ENCODE results near the gene FAM3C. TPM values are rescaled to one million over a fixed set of nuclear protein-coding genes. Genes with fewer than 3 reads are reported as not detected.

The FAM3C gene
- total and polyA plus RNA-seq, 2 experiments from 2014 or later: 33.9 to 60.3 TPM

DNA sequence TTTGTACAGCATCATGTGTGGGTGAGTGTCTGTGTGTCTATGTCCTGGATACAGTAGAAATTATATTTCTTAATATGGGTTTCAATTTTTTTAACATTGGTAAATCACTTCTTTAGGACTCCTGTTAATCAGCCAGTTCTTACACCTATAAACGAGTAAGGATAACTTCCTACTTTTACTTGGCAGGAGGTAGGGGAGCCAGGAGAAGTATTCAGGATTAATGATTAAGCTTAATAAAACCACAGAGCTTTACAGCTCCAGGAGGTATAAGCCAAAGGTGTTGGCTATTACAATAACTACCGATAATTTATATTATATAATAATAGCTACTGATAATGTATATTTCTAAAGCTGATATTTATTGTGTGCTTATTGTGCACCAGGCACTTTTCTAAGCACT, 1.7 kb upstream of the FAM3C start:
- TF ChIP-seq POLR2AphosphoS5 (IDR thresholded peaks at IDR 0.05; ENCODE audit: low read depth) (no peak), ZNF331 (CRISPR knock-in tag; IDR thresholded peaks at IDR 0.05; ENCODE audit: low read depth) (no peak), JUNB (IDR thresholded peaks at IDR 0.05; ENCODE audit: unreplicated experiment) (no peak), NANOG (IDR thresholded peaks at IDR 0.05; ENCODE audit: borderline replicate concordance) (no peak), EZH2phosphoT487 (IDR thresholded peaks at IDR 0.05; ENCODE audit: unreplicated experiment) (no peak), ZNF114 (CRISPR knock-in tag; IDR thresholded peaks at IDR 0.05) (no peak), CREB1 (CRISPR knock-in tag; IDR thresholded peaks at IDR 0.05; ENCODE audit: low read depth) (no peak), EZH2 (IDR thresholded peaks at IDR 0.05; ENCODE audit: low read depth, unreplicated experiment) (no peak)
- TF ChIP-seq, protein P1, sequence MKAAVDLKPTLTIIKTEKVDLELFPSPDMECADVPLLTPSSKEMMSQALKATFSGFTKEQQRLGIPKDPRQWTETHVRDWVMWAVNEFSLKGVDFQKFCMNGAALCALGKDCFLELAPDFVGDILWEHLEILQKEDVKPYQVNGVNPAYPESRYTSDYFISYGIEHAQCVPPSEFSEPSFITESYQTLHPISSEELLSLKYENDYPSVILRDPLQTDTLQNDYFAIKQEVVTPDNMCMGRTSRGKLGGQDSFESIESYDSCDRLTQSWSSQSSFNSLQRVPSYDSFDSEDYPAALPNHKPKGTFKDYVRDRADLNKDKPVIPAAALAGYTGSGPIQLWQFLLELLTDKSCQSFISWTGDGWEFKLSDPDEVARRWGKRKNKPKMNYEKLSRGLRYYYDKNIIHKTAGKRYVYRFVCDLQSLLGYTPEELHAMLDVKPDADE (IDR thresholded peaks at IDR 0.05): no peak
- TF ChIP-seq, protein P2, sequence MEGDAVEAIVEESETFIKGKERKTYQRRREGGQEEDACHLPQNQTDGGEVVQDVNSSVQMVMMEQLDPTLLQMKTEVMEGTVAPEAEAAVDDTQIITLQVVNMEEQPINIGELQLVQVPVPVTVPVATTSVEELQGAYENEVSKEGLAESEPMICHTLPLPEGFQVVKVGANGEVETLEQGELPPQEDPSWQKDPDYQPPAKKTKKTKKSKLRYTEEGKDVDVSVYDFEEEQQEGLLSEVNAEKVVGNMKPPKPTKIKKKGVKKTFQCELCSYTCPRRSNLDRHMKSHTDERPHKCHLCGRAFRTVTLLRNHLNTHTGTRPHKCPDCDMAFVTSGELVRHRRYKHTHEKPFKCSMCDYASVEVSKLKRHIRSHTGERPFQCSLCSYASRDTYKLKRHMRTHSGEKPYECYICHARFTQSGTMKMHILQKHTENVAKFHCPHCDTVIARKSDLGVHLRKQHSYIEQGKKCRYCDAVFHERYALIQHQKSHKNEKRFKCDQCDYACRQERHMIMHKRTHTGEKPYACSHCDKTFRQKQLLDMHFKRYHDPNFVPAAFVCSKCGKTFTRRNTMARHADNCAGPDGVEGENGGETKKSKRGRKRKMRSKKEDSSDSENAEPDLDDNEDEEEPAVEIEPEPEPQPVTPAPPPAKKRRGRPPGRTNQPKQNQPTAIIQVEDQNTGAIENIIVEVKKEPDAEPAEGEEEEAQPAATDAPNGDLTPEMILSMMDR (conservative IDR thresholded peaks at IDR 0.05; ENCODE audit: low read depth in 2 of 2): no peak
- Histone ChIP-seq H3K4me3 (no peak overlapping the region), H3K27ac (ENCODE audit: low read depth) (no peak overlapping the region), H3K9me2 (ENCODE audit: insufficient read depth) (no peaks in the 10 kb centered on the region), H3K36me3 (ENCODE audit: insufficient read depth) (no peaks in the 10 kb centered on the region), H3K27me3 (ENCODE audit: insufficient read depth) (no peaks in the 10 kb centered on the region), H3K4me1 (ENCODE audit: insufficient read depth) (peaks cover 12% of the 10 kb centered on the region), H3F3A (replicated peaks; ENCODE audit: low read depth) (no peaks in the 10 kb centered on the region), H3K4me2 (no peak overlapping the region), H4K20me1 (replicated peaks; ENCODE audit: insufficient read depth) (0 out of 2 replicates have a peak, but pooled peaks cover 3% of the 10 kb centered on the region), H2AFZ (no peak overlapping the region), H3K79me2 (replicated peaks; ENCODE audit: insufficient read depth) (peaks cover 27% of the 10 kb centered on the region)
- H3K9me3 Mint-ChIP-seq: no peaks in the 10 kb centered on the region
- H3K27me3 Mint-ChIP-seq (ENCODE audit: insufficient read depth, low read depth, poor library complexity): peaks cover 2% of the 10 kb centered on the region
- H3K4me3 Mint-ChIP-seq: no peak overlapping the region
- H3K27ac Mint-ChIP-seq: no peak overlapping the region
- no peak for DNase-seq (ENCODE audit: low spot score)
- peaks cover 6% of the 10 kb centered on the region; the same call in 2 of the 3 replicates for H3K4me1 Mint-ChIP-seq
- ATAC-seq: no peak
- peaks cover 7% of the 10 kb centered on the region for H3K36me3 Mint-ChIP-seq (ENCODE audit: low read depth)

DNA sequence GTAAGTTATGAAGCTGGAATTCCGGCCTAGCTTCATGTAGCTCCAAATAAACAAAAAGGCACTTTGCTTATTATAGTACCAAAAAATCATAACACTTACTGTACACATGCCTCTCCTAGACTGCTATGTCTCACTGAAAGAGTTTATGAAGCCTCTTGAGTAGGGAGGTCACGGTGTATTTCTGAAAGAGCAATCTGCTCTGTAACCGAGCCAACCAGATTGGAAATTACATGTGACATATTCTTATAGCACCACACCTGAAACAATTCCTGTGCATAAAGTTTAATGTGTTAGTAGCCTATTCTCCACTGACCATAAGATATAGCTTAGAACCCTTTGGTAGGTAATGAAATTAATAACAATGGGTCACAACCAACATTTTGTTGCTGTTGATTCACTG, 1.3 kb upstream of the FAM3C start:
- Histone ChIP-seq H3K27me3 (ENCODE audit: insufficient read depth) (no peaks in the 10 kb centered on the region), H2AFZ (no peak overlapping the region), H3K79me2 (replicated peaks; ENCODE audit: insufficient read depth) (peaks cover 31% of the 10 kb centered on the region), H3K9me2 (ENCODE audit: insufficient read depth) (no peaks in the 10 kb centered on the region), H3F3A (replicated peaks; ENCODE audit: low read depth) (no peaks in the 10 kb centered on the region), H4K20me1 (replicated peaks; ENCODE audit: insufficient read depth) (0 out of 2 replicates have a peak, but pooled peaks cover 3% of the 10 kb centered on the region), H3K4me3 (no peak overlapping the region), H3K36me3 (ENCODE audit: insufficient read depth) (0 out of 2 replicates have a peak, but pooled peaks cover 3% of the 10 kb centered on the region), H3K4me1 (ENCODE audit: insufficient read depth) (peaks cover 12% of the 10 kb centered on the region), H3K4me2 (no peak overlapping the region), H3K27ac (ENCODE audit: low read depth) (no peak overlapping the region)
- Mint-ChIP-seq H3K27ac (no peak overlapping the region), H3K36me3 (ENCODE audit: low read depth) (peaks cover 11% of the 10 kb centered on the region), H3K4me3 (no peak overlapping the region), H3K9me3 (no peaks in the 10 kb centered on the region), H3K27me3 (ENCODE audit: insufficient read depth, low read depth, poor library complexity) (peaks cover 2% of the 10 kb centered on the region), H3K4me1 (peaks cover 6% of the 10 kb centered on the region; the same call in 2 of the 3 replicates)
- DNase-seq (ENCODE audit: low spot score) (no peak), ATAC-seq (no peak)
- TF ChIP-seq ZNF114 (CRISPR knock-in tag; IDR thresholded peaks at IDR 0.05) (no peak), NANOG (IDR thresholded peaks at IDR 0.05; ENCODE audit: borderline replicate concordance) (no peak), STAT1 (IDR thresholded peaks at IDR 0.05; ENCODE audit: unreplicated experiment) (no peak), ZNF331 (CRISPR knock-in tag; IDR thresholded peaks at IDR 0.05; ENCODE audit: low read depth) (no peak), POLR2AphosphoS5 (IDR thresholded peaks at IDR 0.05; ENCODE audit: low read depth) (no peak)
- TF ChIP-seq, protein P3, sequence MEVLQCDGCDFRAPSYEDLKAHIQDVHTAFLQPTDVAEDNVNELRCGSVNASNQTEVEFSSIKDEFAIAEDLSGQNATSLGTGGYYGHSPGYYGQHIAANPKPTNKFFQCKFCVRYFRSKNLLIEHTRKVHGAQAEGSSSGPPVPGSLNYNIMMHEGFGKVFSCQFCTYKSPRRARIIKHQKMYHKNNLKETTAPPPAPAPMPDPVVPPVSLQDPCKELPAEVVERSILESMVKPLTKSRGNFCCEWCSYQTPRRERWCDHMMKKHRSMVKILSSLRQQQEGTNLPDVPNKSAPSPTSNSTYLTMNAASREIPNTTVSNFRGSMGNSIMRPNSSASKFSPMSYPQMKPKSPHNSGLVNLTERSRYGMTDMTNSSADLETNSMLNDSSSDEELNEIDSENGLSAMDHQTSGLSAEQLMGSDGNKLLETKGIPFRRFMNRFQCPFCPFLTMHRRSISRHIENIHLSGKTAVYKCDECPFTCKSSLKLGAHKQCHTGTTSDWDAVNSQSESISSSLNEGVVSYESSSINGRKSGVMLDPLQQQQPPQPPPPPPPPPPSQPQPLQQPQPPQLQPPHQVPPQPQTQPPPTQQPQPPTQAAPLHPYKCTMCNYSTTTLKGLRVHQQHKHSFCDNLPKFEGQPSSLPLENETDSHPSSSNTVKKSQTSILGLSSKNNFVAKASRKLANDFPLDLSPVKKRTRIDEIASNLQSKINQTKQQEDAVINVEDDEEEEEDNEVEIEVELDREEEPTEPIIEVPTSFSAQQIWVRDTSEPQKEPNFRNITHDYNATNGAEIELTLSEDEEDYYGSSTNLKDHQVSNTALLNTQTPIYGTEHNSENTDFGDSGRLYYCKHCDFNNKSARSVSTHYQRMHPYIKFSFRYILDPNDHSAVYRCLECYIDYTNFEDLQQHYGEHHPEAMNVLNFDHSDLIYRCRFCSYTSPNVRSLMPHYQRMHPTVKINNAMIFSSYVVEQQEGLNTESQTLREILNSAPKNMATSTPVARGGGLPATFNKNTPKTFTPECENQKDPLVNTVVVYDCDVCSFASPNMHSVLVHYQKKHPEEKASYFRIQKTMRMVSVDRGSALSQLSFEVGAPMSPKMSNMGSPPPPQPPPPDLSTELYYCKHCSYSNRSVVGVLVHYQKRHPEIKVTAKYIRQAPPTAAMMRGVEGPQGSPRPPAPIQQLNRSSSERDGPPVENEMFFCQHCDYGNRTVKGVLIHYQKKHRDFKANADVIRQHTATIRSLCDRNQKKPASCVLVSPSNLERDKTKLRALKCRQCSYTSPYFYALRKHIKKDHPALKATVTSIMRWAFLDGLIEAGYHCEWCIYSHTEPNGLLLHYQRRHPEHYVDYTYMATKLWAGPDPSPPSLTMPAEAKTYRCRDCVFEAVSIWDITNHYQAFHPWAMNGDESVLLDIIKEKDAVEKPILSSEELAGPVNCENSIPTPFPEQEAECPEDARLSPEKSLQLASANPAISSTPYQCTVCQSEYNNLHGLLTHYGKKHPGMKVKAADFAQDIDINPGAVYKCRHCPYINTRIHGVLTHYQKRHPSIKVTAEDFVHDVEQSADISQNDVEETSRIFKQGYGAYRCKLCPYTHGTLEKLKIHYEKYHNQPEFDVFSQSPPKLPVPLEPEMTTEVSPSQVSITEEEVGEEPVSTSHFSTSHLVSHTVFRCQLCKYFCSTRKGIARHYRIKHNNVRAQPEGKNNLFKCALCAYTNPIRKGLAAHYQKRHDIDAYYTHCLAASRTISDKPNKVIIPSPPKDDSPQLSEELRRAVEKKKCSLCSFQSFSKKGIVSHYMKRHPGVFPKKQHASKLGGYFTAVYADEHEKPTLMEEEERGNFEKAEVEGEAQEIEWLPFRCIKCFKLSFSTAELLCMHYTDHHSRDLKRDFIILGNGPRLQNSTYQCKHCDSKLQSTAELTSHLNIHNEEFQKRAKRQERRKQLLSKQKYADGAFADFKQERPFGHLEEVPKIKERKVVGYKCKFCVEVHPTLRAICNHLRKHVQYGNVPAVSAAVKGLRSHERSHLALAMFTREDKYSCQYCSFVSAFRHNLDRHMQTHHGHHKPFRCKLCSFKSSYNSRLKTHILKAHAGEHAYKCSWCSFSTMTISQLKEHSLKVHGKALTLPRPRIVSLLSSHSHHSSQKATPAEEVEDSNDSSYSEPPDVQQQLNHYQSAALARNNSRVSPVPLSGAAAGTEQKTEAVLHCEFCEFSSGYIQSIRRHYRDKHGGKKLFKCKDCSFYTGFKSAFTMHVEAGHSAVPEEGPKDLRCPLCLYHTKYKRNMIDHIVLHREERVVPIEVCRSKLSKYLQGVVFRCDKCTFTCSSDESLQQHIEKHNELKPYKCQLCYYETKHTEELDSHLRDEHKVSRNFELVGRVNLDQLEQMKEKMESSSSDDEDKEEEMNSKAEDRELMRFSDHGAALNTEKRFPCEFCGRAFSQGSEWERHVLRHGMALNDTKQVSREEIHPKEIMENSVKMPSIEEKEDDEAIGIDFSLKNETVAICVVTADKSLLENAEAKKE (CRISPR knock-in tag; IDR thresholded peaks at IDR 0.05): no peak

All from GM23338 (cell line).